Measurements from ENCODE around the gene PIWIL1. TPM values are rescaled to one million over a fixed set of nuclear protein-coding genes. Genes with fewer than 3 reads are reported as not detected.

Gene PIWIL1
- total and polyA plus RNA-seq, 2 donors from 2014 or later: 0.15 to 0.31 TPM

GRCh38 chr12:130382818-130383217, 45.1 kb downstream of the PIWIL1 start:
- intact Hi-C loops (cut with DNase I): no loop called here
- no peaks in the 10 kb centered on the region for H3K36me3 ChIP-seq (ENCODE audit: control insufficient read depth in 2 of 3, insufficient read depth in 3 of 3, low read length in 3 of 3)
- no peaks in the 10 kb centered on the region for H3K27me3 ChIP-seq (ENCODE audit: control insufficient read depth, insufficient read depth, low read length)
- no peak for DNase-seq
- no peaks in the 10 kb centered on the region for H3K9me3 ChIP-seq (ENCODE audit: control insufficient read depth in 2 of 3, insufficient read depth in 1 of 3, low read length in 3 of 3)
- no peak for TF ChIP-seq CTCF (IDR thresholded peaks at IDR 0.05; ENCODE audit: borderline replicate concordance, extremely low read depth, insufficient read depth)
- no peak for FAIRE-seq
- no peak overlapping the region for H3K4me3 ChIP-seq (ENCODE audit: low read length in 3 of 3)
- H3K9ac ChIP-seq (ENCODE audit: low read length in 3 of 3): no peak overlapping the region
- H3K4me1 ChIP-seq (ENCODE audit: control insufficient read depth in 2 of 3, insufficient read depth in 2 of 3, low read depth in 1 of 3, low read length in 3 of 3): no peaks in the 10 kb centered on the region
- no peak overlapping the region for H3K27ac ChIP-seq (ENCODE audit: low read depth in 2 of 2, low read length in 2 of 2)

- Histone ChIP-seq H3K4me1 (ENCODE audit: control insufficient read depth in 2 of 3, insufficient read depth in 2 of 3, low read depth in 1 of 3, low read length in 3 of 3) (no peaks in the 10 kb centered on the region), H3K4me3 (ENCODE audit: low read length in 3 of 3) (no peak overlapping the region), H3K36me3 (ENCODE audit: control insufficient read depth in 2 of 3, insufficient read depth in 3 of 3, low read length in 3 of 3) (no peaks in the 10 kb centered on the region), H3K27ac (ENCODE audit: low read depth in 2 of 2, low read length in 2 of 2) (no peak overlapping the region), H3K9me3 (ENCODE audit: control insufficient read depth in 2 of 3, insufficient read depth in 1 of 3, low read length in 3 of 3) (no peaks in the 10 kb centered on the region), H3K27me3 (ENCODE audit: control insufficient read depth, insufficient read depth, low read length) (no peaks in the 10 kb centered on the region), H3K9ac (ENCODE audit: low read length in 3 of 3) (no peak overlapping the region)
- no peak for TF ChIP-seq CTCF (IDR thresholded peaks at IDR 0.05; ENCODE audit: borderline replicate concordance, extremely low read depth, insufficient read depth)
- intact Hi-C loops (cut with DNase I): no loop called here
- no peak for FAIRE-seq
- DNase-seq: no peak
Observed at GRCh38 chr12:130384234-130384633, 46.5 kb downstream of the PIWIL1 start.

- Histone ChIP-seq H3K36me3 (ENCODE audit: control insufficient read depth in 2 of 3, insufficient read depth in 3 of 3, low read length in 3 of 3) (no peaks in the 10 kb centered on the region), H3K9me3 (ENCODE audit: control insufficient read depth in 2 of 3, insufficient read depth in 1 of 3, low read length in 3 of 3) (no peaks in the 10 kb centered on the region), H3K4me3 (ENCODE audit: low read length in 3 of 3) (no peak overlapping the region), H3K27me3 (ENCODE audit: control insufficient read depth, insufficient read depth, low read length) (no peaks in the 10 kb centered on the region), H3K9ac (ENCODE audit: low read length in 3 of 3) (no peak overlapping the region), H3K4me1 (ENCODE audit: control insufficient read depth in 2 of 3, insufficient read depth in 2 of 3, low read depth in 1 of 3, low read length in 3 of 3) (no peaks in the 10 kb centered on the region), H3K27ac (ENCODE audit: low read depth in 2 of 2, low read length in 2 of 2) (no peak overlapping the region)
- DNase-seq: no peak
- intact Hi-C loops (cut with DNase I): no loop called here
- no peak for FAIRE-seq
- no peak for TF ChIP-seq CTCF (IDR thresholded peaks at IDR 0.05; ENCODE audit: borderline replicate concordance, extremely low read depth, insufficient read depth)
Observed at GRCh38 chr12:130385193-130385592, 47.5 kb downstream of the PIWIL1 start.

GRCh38 chr12:130391186-130391585, 53.5 kb downstream of the PIWIL1 start:
- Histone ChIP-seq H3K9me3 (ENCODE audit: control insufficient read depth in 2 of 3, insufficient read depth in 1 of 3, low read length in 3 of 3) (no peaks in the 10 kb centered on the region), H3K27me3 (ENCODE audit: control insufficient read depth, insufficient read depth, low read length) (no peaks in the 10 kb centered on the region), H3K4me1 (ENCODE audit: control insufficient read depth in 2 of 3, insufficient read depth in 2 of 3, low read depth in 1 of 3, low read length in 3 of 3) (no peaks in the 10 kb centered on the region), H3K36me3 (ENCODE audit: control insufficient read depth in 2 of 3, insufficient read depth in 3 of 3, low read length in 3 of 3) (no peaks in the 10 kb centered on the region), H3K4me3 (ENCODE audit: low read length in 3 of 3) (no peak overlapping the region), H3K27ac (ENCODE audit: low read depth in 2 of 2, low read length in 2 of 2) (no peak overlapping the region), H3K9ac (ENCODE audit: low read length in 3 of 3) (no peak overlapping the region)
- FAIRE-seq: no peak
- DNase-seq: no peak
- intact Hi-C loops (cut with DNase I): no loop called here
- no peak for TF ChIP-seq CTCF (IDR thresholded peaks at IDR 0.05; ENCODE audit: borderline replicate concordance, extremely low read depth, insufficient read depth)
